GM20000 (cell line): ENCODE measurements around the gene DND1.
"Not testable (repeated sequence)": the region's sequence is repeated elsewhere in the genome, so short reads cannot be mapped to it uniquely, and the experiment has no call there.

Source experiments
- DNase-seq: peaks from one replicate; pipeline ENCODE4 v3.0.0; 2012; ENCODE audit warnings: low spot score
- CTCF ChIP-seq: IDR thresholded peaks from 2 replicates; pipeline ENCODE4 v1.5.1; 2012; ENCODE audit warnings: mild to moderate bottlenecking, control low read depth; ENCODE audit errors: extremely low read depth, missing control alignments

Gene DND1

GRCh38 chr5:140639148-140639981 is 34.0 kb downstream of the DND1 start, which contains the start of gene TMCO6:
TMCO6 (plus strand) TSS chr5:140639451; CDS start chr5:140639528, 77 bp downstream.
- peak; percentile 99 for DNase-seq
- peak; percentile 33 for TF ChIP-seq CTCF

DNA sequence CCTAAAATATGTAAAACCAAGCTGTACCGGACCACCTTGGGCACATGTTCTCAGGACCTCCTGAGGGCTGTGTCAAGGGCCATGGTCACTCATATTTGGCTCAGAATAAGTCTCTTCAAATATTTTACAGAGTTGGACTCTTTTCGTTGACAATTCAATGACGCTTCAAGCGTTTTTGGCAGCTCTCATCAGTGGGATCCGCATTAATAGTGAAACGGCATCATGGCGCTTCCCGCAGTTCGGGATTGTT is 34.6 kb downstream of the DND1 start:
- not testable (repeated sequence) for DNase-seq

GRCh38 chr5:140637371-140638100 is 35.8 kb downstream of the DND1 start:
- TF ChIP-seq CTCF, result no peak
- DNase-seq, result no peak

- no peak for TF ChIP-seq CTCF
- DNase-seq, result peak; percentile 2
Measured at GRCh38 chr5:140635291-140636257, 37.8 kb downstream of the DND1 start.

- TF ChIP-seq CTCF, result no peak
- DNase-seq, result no peak
Measured at GRCh38 chr5:140634103-140634502, 39.3 kb downstream of the DND1 start.

DNA sequence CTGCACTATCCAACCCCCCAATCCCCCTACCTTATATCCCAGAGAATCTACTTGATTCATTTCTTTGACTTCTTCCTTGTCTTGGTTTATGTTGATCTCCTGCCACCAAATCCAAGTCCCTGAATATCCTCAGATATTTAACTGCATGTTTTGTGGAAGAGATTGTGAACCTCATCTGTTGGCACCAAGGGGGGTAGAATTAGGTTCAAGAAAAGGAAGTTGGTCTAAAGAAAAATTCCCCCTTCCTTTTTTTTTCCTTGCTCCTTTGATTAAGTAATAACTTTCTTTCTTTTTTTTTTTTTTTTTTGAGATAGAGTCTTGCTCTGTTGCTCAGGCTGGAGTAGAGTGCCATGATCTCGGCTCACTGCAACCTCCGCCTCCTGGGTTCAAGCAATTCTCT is 39.9 kb downstream of the DND1 start:
- DNase-seq, result no peak
- TF ChIP-seq CTCF, result no peak

- no peak for TF ChIP-seq CTCF
- no peak for DNase-seq
Measured at GRCh38 chr5:140633021-140633471, 40.3 kb downstream of the DND1 start, which contains the start of gene CD14. CD14 (minus strand) TSS chr5:140633175; CDS start chr5:140633071, 104 bp downstream.
